ENCODE data around the gene ATP2B3.
A peak's percentile ranks its signal among the peaks of the same experiment; 100 is the strongest.

Gene ATP2B3

GRCh38 chrX:153490217-153490930 is 27.1 kb upstream of the ATP2B3 start:
- no peak overlapping the region for H3K27ac ChIP-seq (ENCODE audit: low read length)

GRCh38 chrX:153491351-153491914 is 26.0 kb upstream of the ATP2B3 start:
- Histone ChIP-seq H3K27me3 (ENCODE audit: low read depth, low read length) (no peaks in the 10 kb centered on the region), H3K4me1 (ENCODE audit: control insufficient read depth in 1 of 2, insufficient read depth in 2 of 2, low read length in 2 of 2) (no peaks in the 10 kb centered on the region), H3K4me3 (ENCODE audit: low read depth in 1 of 2, low read length in 2 of 2) (no peak overlapping the region), H3K9me3 (ENCODE audit: control insufficient read depth in 1 of 2, low read length in 2 of 2) (no peaks in the 10 kb centered on the region), H3K27ac (ENCODE audit: low read length) (no peak overlapping the region), H3K36me3 (ENCODE audit: control insufficient read depth in 1 of 2, insufficient read depth in 2 of 2, low read length in 2 of 2) (no peaks in the 10 kb centered on the region)

More at GRCh38 chrX:153490217-153490930, 27.1 kb upstream of the ATP2B3 start:
- Histone ChIP-seq H3K9me3 (ENCODE audit: control insufficient read depth in 1 of 2, low read length in 2 of 2) (no peaks in the 10 kb centered on the region), H3K4me3 (ENCODE audit: low read depth in 1 of 2, low read length in 2 of 2) (no peak overlapping the region), H3K36me3 (ENCODE audit: control insufficient read depth in 1 of 2, insufficient read depth in 2 of 2, low read length in 2 of 2) (no peaks in the 10 kb centered on the region), H3K27me3 (ENCODE audit: low read depth, low read length) (no peaks in the 10 kb centered on the region), H3K4me1 (ENCODE audit: control insufficient read depth in 1 of 2, insufficient read depth in 2 of 2, low read length in 2 of 2) (no peaks in the 10 kb centered on the region)

DNA sequence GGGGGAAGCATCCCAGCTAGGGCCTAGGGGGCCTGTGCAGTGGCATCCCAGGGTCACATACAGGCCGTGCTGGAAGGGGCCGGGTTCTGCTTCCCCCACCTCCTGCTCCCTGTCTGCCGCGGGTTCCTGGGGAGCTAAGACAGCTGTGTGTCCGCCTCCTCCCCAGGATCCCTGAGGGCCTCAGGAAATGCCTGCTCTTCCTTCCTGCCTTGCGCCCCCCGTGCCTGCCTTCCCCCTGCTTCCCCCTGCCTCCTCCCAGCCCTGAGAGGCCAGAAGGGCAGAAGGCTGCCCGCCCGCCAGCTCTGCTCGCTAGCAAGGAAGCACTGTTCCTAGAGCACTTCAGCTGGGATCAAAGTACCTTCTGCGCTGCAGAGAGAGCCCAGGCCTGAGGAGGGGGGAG is 25.5 kb upstream of the ATP2B3 start:
- H3K9me3 ChIP-seq (ENCODE audit: control insufficient read depth in 1 of 2, low read length in 2 of 2) = no peaks in the 10 kb centered on the region
- H3K27me3 ChIP-seq (ENCODE audit: low read depth, low read length) = no peaks in the 10 kb centered on the region
- no peak overlapping the region for H3K27ac ChIP-seq (ENCODE audit: low read length)
- H3K36me3 ChIP-seq (ENCODE audit: control insufficient read depth in 1 of 2, insufficient read depth in 2 of 2, low read length in 2 of 2) = no peaks in the 10 kb centered on the region
- no peak overlapping the region for H3K4me3 ChIP-seq (ENCODE audit: low read depth in 1 of 2, low read length in 2 of 2)
- H3K4me1 ChIP-seq (ENCODE audit: control insufficient read depth in 1 of 2, insufficient read depth in 2 of 2, low read length in 2 of 2) = no peaks in the 10 kb centered on the region

DNA sequence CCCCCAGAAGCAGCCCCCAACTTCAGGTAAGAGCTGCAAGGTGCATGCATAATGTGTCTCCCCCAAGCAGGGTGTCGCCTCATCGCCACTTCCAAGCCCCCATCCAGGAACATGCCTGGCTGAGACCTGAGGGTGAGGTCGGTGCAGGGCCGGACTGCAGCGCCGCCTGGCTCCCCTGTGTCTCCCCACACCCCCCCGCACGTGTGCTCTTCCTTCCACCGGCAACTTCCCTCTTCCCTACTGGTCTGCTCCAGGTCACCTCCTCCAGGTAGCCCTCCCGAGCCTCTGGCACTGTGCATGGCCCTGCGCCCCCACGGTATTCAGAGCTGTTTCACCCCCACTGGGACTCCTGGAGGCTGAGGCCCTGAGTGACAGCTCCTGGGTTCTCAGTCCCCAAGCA is 24.9 kb upstream of the ATP2B3 start:
- Histone ChIP-seq H3K9me3 (ENCODE audit: control insufficient read depth in 1 of 2, low read length in 2 of 2) (no peaks in the 10 kb centered on the region), H3K36me3 (ENCODE audit: control insufficient read depth in 1 of 2, insufficient read depth in 2 of 2, low read length in 2 of 2) (no peaks in the 10 kb centered on the region), H3K4me3 (ENCODE audit: low read depth in 1 of 2, low read length in 2 of 2) (no peak overlapping the region), H3K27ac (ENCODE audit: low read length) (no peak overlapping the region), H3K27me3 (ENCODE audit: low read depth, low read length) (no peaks in the 10 kb centered on the region), H3K4me1 (ENCODE audit: control insufficient read depth in 1 of 2, insufficient read depth in 2 of 2, low read length in 2 of 2) (no peaks in the 10 kb centered on the region)

DNA sequence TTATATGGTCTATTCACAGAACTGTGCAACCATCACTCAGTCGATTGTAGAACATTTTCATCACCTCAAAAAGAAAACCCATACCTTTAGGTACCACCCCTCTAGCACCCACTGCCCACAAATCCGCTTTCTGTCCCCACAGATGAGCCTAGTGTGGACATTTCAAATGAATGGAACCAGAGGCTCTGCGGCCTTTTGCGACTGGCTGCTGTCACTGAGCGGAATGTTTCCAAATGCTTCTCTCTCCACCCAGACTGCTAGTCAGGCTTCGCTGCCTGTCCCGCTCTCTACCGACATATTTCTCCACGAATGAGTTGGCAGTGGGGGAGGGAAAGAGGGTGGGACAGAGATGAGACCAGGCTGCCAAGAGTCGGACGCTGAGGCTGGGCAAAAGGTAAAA is 24.4 kb upstream of the ATP2B3 start:
- no peaks in the 10 kb centered on the region for H3K36me3 ChIP-seq (ENCODE audit: control insufficient read depth in 1 of 2, insufficient read depth in 2 of 2, low read length in 2 of 2)
- H3K4me3 ChIP-seq (ENCODE audit: low read depth in 1 of 2, low read length in 2 of 2) = no peak overlapping the region
- no peaks in the 10 kb centered on the region for H3K9me3 ChIP-seq (ENCODE audit: control insufficient read depth in 1 of 2, low read length in 2 of 2)
- no peaks in the 10 kb centered on the region for H3K27me3 ChIP-seq (ENCODE audit: low read depth, low read length)
- no peaks in the 10 kb centered on the region for H3K4me1 ChIP-seq (ENCODE audit: control insufficient read depth in 1 of 2, insufficient read depth in 2 of 2, low read length in 2 of 2)
- H3K27ac ChIP-seq (ENCODE audit: low read length) = no peak overlapping the region

- Histone ChIP-seq H3K4me1 (ENCODE audit: control insufficient read depth in 1 of 2, insufficient read depth in 2 of 2, low read length in 2 of 2) (no peaks in the 10 kb centered on the region), H3K36me3 (ENCODE audit: control insufficient read depth in 1 of 2, insufficient read depth in 2 of 2, low read length in 2 of 2) (no peaks in the 10 kb centered on the region), H3K27me3 (ENCODE audit: low read depth, low read length) (no peaks in the 10 kb centered on the region), H3K9me3 (ENCODE audit: control insufficient read depth in 1 of 2, low read length in 2 of 2) (no peaks in the 10 kb centered on the region), H3K4me3 (ENCODE audit: low read depth in 1 of 2, low read length in 2 of 2) (no peak overlapping the region), H3K27ac (ENCODE audit: low read length) (no peak overlapping the region)
Observed at GRCh38 chrX:153494061-153494460, 23.4 kb upstream of the ATP2B3 start.

GRCh38 chrX:153494541-153495361 is 22.7 kb upstream of the ATP2B3 start, which contains the start of gene BGN:
BGN (plus strand) TSS chrX:153494980; CDS start chrX:153504632, 9,652 bp downstream.
- Histone ChIP-seq H3K4me1 (ENCODE audit: control insufficient read depth in 1 of 2, insufficient read depth in 2 of 2, low read length in 2 of 2) (no peaks in the 10 kb centered on the region), H3K27me3 (ENCODE audit: low read depth, low read length) (no peaks in the 10 kb centered on the region), H3K27ac (ENCODE audit: low read length) (no peak within 1 kb of the TSS), H3K9me3 (ENCODE audit: control insufficient read depth in 1 of 2, low read length in 2 of 2) (no peaks in the 10 kb centered on the region), H3K36me3 (ENCODE audit: control insufficient read depth in 1 of 2, insufficient read depth in 2 of 2, low read length in 2 of 2) (no peaks in the 10 kb centered on the region), H3K4me3 (ENCODE audit: low read depth in 1 of 2, low read length in 2 of 2) (peak within 1 kb of the TSS; percentile 21 to 43)

DNA sequence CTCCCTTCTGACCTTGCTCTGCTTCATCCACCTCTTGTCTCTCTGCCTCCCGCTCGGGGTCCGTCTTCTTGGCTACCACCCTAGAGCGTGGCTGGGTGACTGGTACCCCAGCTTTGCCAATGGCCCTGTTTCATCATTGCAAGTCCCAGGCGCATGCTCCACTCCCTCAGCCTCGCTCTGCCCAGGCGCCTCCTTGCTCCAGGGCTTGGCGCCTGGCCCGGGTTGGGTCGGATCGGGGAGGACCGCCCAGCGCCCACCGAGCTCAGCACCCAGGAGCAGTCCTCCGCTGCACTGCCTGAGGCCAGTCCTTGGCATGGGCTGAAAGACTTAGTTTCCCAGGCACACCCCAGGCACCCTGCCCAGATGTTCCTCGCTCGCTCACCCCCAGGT is 22.1 kb upstream of the ATP2B3 start:
- Histone ChIP-seq H3K27me3 (ENCODE audit: low read depth, low read length) (no peaks in the 10 kb centered on the region), H3K27ac (ENCODE audit: low read length) (no peak overlapping the region), H3K36me3 (ENCODE audit: control insufficient read depth in 1 of 2, insufficient read depth in 2 of 2, low read length in 2 of 2) (no peaks in the 10 kb centered on the region), H3K9me3 (ENCODE audit: control insufficient read depth in 1 of 2, low read length in 2 of 2) (no peaks in the 10 kb centered on the region), H3K4me1 (ENCODE audit: control insufficient read depth in 1 of 2, insufficient read depth in 2 of 2, low read length in 2 of 2) (no peaks in the 10 kb centered on the region), H3K4me3 (ENCODE audit: low read depth in 1 of 2, low read length in 2 of 2) (peak overlapping the region; percentile 21 to 43)

- H3K4me1 ChIP-seq (ENCODE audit: control insufficient read depth in 1 of 2, insufficient read depth in 2 of 2, low read length in 2 of 2) = no peaks in the 10 kb centered on the region
- H3K4me3 ChIP-seq (ENCODE audit: low read depth in 1 of 2, low read length in 2 of 2) = peak overlapping the region in 1 of 2 donors; percentile 43
- no peak overlapping the region for H3K27ac ChIP-seq (ENCODE audit: low read length)
Observed at GRCh38 chrX:153495903-153496589, 21.4 kb upstream of the ATP2B3 start.

DNA sequence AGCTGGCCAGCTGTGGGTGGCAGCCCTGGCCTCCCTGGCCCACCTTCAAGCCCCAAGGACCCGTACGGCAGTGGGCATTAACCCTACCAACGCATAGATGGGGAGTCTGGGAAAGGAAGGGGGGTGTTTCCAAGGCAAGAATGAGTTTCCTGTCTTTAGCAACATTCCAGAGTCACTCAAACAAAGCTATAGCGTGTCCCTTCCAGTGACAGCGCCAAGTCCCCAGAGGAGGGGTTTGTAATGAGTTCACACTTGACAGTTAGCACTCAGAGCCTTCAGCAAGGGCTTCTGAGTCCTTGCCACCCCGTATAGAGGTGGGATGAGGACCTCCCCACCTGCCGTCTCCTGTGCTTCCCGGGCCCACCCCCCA is 20.9 kb upstream of the ATP2B3 start:
- H3K27ac ChIP-seq (ENCODE audit: low read length) = no peak overlapping the region
- H3K4me3 ChIP-seq (ENCODE audit: low read depth in 1 of 2, low read length in 2 of 2) = no peak overlapping the region
- H3K4me1 ChIP-seq (ENCODE audit: control insufficient read depth in 1 of 2, insufficient read depth in 2 of 2, low read length in 2 of 2) = no peaks in the 10 kb centered on the region
- H3K9me3 ChIP-seq (ENCODE audit: control insufficient read depth in 1 of 2, low read length in 2 of 2) = no peaks in the 10 kb centered on the region
- H3K27me3 ChIP-seq (ENCODE audit: low read depth, low read length) = no peaks in the 10 kb centered on the region
- no peaks in the 10 kb centered on the region for H3K36me3 ChIP-seq (ENCODE audit: control insufficient read depth in 1 of 2, insufficient read depth in 2 of 2, low read length in 2 of 2)

More at GRCh38 chrX:153495903-153496589, 21.4 kb upstream of the ATP2B3 start:
- Histone ChIP-seq H3K9me3 (ENCODE audit: control insufficient read depth in 1 of 2, low read length in 2 of 2) (no peaks in the 10 kb centered on the region), H3K27me3 (ENCODE audit: low read depth, low read length) (no peaks in the 10 kb centered on the region), H3K36me3 (ENCODE audit: control insufficient read depth in 1 of 2, insufficient read depth in 2 of 2, low read length in 2 of 2) (no peaks in the 10 kb centered on the region)

DNA sequence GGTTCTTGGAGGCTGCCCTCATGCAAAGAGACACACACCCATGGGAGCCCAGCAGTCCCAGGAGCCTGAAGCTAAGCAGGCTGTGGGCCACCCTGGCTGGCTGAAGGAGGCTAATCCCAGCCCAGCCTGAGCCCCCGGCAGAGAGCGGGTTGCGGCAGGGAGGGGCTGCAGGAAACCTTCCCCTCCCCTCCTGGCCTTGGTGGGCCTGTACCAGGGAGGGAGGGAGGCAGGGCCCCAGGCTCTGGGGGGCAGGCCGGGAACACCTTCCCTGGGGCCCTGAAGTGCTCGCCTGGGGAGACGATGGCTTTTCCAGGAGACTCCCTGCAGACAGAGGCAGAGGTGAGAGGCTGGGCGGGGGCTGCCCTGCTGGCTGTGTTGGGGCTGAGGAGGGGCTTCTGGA is 19.0 kb upstream of the ATP2B3 start:
- Histone ChIP-seq H3K36me3 (ENCODE audit: control insufficient read depth in 1 of 2, insufficient read depth in 2 of 2, low read length in 2 of 2) (no peaks in the 10 kb centered on the region), H3K4me3 (ENCODE audit: low read depth in 1 of 2, low read length in 2 of 2) (no peak overlapping the region), H3K27ac (ENCODE audit: low read length) (no peak overlapping the region), H3K9me3 (ENCODE audit: control insufficient read depth in 1 of 2, low read length in 2 of 2) (no peaks in the 10 kb centered on the region), H3K4me1 (ENCODE audit: control insufficient read depth in 1 of 2, insufficient read depth in 2 of 2, low read length in 2 of 2) (no peaks in the 10 kb centered on the region), H3K27me3 (ENCODE audit: low read depth, low read length) (no peaks in the 10 kb centered on the region)
